Fibroblast of villous mesenchyme (primary cell): Measurements from ENCODE around the gene TMEM95. TPM values are rescaled to one million over a fixed set of nuclear protein-coding genes. Genes with fewer than 3 reads are reported as not detected.

Experiments used
- DNase-seq: peaks from one replicate; pipeline ENCODE4 v3.0.0-alpha.2; 2010; ENCODE audit warnings: low read depth
- H3K4me3 ChIP-seq: 2 replicates; pipeline ENCODE4 v1.5.1; 2011; ENCODE audit warnings: low read depth, mild to moderate bottlenecking, low read length
- CTCF ChIP-seq: IDR thresholded peaks from 2 replicates; pipeline ENCODE4 v1.5.1; 2012; ENCODE audit warnings: low read depth, mild to moderate bottlenecking, low read length; ENCODE audit not compliant: insufficient read depth
- total RNA-seq: library from RNA; depleted of rRNA; stranded (reverse); fragments of >200 nt; gene quantifications from 2 replicates; pipeline ENCODE4 v1.2.3, GENCODE V29; 2012

The TMEM95 gene
- total RNA-seq, 1 donor = not detected

DNA sequence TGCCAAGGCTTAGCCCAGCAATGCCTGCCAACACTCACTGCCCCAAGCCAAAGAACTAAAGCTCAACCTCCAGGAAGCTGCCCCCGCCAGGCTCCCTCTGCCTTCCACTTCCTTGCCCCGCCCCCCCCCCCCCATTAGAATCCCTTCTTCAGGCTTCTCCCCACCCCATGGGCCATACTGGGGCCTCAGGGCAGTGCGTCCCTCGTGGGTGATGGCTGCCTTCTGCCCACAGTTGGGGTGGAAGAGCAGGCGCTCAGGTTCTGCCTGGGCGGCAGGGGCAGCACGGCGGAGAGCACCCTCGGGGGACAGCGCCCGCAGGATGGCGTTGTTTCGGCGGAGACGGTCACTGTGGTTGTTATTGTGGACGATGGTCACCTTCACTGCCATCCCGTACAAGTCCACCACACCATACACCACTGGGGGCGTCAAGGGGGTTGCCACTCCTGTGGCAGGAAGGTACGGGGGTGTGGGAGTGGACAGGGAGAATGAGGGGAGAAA is 29.9 kb upstream of the TMEM95 start:
- no peak overlapping the region for H3K4me3 ChIP-seq
- DNase-seq = no peak
- no peak for TF ChIP-seq CTCF

DNA sequence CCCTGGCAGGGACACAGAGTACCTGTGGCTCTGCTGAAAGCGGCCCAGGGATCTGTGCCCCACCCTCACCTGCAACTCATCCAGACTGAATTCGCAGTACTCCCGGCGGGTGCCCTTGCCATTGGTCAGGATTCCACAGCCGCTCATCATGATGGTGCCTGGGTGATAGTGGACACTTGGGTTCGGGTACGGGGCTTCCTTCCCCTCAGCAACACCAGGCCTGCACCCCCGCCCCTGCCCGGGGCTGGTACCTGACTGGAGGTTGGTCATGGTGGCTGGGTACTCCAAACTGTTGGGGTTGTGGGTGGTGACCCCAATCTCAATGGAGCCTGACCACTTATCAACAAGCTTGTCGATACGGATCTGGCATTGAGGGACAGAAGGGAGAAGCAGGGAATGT is 28.8 kb upstream of the TMEM95 start:
- DNase-seq = no peak
- TF ChIP-seq CTCF = no peak
- no peak overlapping the region for H3K4me3 ChIP-seq

GRCh38 chr17:7327056-7327455 is 27.9 kb upstream of the TMEM95 start:
- DNase-seq = no peak
- no peak for TF ChIP-seq CTCF
- no peak overlapping the region for H3K4me3 ChIP-seq

- no peak for DNase-seq
- H3K4me3 ChIP-seq = no peak overlapping the region
- no peak for TF ChIP-seq CTCF
Measured at GRCh38 chr17:7327501-7327900, 27.5 kb upstream of the TMEM95 start.

DNA sequence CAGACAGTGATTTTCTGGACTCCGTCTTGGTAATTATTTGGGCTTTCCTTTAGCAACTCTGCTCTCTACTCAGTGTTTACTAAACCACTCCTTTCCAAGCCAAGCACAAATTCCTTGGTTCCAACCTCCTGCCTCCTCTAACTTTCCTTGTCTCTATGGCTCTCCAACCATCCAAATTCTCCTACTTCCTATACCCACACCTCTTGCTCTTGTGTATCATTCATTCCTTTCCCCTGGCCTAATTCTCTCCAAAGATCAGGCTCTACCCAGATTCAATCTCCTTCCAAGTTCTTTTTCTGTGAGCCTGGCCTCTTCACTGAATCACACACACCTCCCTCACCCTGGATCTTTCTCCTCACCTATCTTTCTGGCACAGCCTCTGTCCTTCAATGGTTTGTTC is 26.9 kb upstream of the TMEM95 start:
- no peak for DNase-seq
- no peak for TF ChIP-seq CTCF
- H3K4me3 ChIP-seq = no peak overlapping the region

DNA sequence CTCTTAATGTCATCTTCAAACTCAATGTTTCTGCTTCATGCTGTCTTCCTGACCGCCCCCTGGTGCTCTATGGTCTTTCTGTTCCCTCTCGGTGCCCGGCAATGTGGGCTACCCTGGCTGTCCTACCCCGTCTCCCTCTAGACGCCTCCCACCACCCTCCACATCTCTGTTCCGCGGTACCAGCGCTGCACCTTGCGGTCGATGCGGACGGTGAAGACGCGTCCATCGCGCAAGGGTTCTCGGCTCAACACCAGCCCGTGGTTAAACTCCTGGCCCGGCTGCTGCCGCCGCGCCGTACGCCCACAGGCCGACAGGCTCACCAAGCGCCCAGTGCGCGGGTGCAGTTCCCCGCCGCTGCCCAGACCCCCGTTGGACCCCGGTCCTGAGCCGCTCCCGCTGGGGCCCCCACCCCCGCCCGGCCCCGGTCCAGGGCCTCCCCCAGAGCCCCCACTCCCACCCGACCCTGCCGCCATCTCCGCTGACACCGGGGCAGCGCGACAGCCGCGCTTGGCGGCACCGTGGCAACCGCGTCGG is 26.0 kb upstream of the TMEM95 start, which contains the start of gene NEURL4:
Gene NEURL4 (minus strand): TSS at position 496 of the 534 bp plus-strand sequence. CDS start 23 bp downstream, at position 473.
- peak within 1 kb of the TSS; percentile 90 for H3K4me3 ChIP-seq
- peak; percentile 13 for TF ChIP-seq CTCF
- no peak for DNase-seq
